ENCODE measurements around the gene TRPM3. TPM values are rescaled to one million over a fixed set of nuclear protein-coding genes. Genes with fewer than 3 reads are reported as not detected.

TRPM3 gene
- total RNA-seq, 2 experiments from 2014 or later, result not detected

- no peak overlapping the region for H3K4me3 Mint-ChIP-seq
- H3K9me3 ChIP-seq (ENCODE audit: control insufficient read depth in 1 of 2, insufficient read depth in 1 of 2, low read length in 2 of 2), result no peaks in the 10 kb centered on the region
- no peak for ATAC-seq (ENCODE audit: poor library complexity)
- H3K4me1 ChIP-seq (ENCODE audit: insufficient read depth, low read length), result no peaks in the 10 kb centered on the region
- H3K4me1 Mint-ChIP-seq (ENCODE audit: low read depth), result no peaks in the 10 kb centered on the region
- TF ChIP-seq CTCF (IDR thresholded peaks at IDR 0.05), result no peak
- no peaks in the 10 kb centered on the region for H3K27me3 ChIP-seq (ENCODE audit: control insufficient read depth in 1 of 2, insufficient read depth in 2 of 2, low read length in 2 of 2)
- H3K27ac Mint-ChIP-seq, result no peak overlapping the region
- no peaks in the 10 kb centered on the region for H3K9me3 Mint-ChIP-seq
- DNase-seq, result no peak
- no peaks in the 10 kb centered on the region for H3K36me3 Mint-ChIP-seq (ENCODE audit: low read depth)
- intact Hi-C loops (cut with DNase I, micrococcal nuclease), result no loop called here
- ChIA-PET CTCF (no interaction called here), POLR2A (no interaction called here)
- no peaks in the 10 kb centered on the region for H3K27me3 Mint-ChIP-seq
- no peaks in the 10 kb centered on the region for H3K36me3 ChIP-seq (ENCODE audit: insufficient read depth, low read length)
- H3K27ac ChIP-seq (ENCODE audit: low read depth in 1 of 2, low read length in 2 of 2), result no peak overlapping the region
- H3K4me3 ChIP-seq (ENCODE audit: low read length), result no peak overlapping the region
Observed at GRCh38 chr9:71073494-71073893, 47.9 kb downstream of the TRPM3 start.

GRCh38 chr9:71072587-71072986, 48.8 kb downstream of the TRPM3 start:
- no peak overlapping the region for H3K27ac Mint-ChIP-seq
- no peak for ATAC-seq (ENCODE audit: poor library complexity)
- CTCF ChIA-PET, result no interaction called here

GRCh38 chr9:71071633-71072032, 49.8 kb downstream of the TRPM3 start:
- Mint-ChIP-seq H3K27ac (no peak overlapping the region), H3K4me1 (ENCODE audit: low read depth) (no peaks in the 10 kb centered on the region), H3K9me3 (no peaks in the 10 kb centered on the region), H3K4me3 (no peak overlapping the region), H3K36me3 (ENCODE audit: low read depth) (no peaks in the 10 kb centered on the region), H3K27me3 (no peaks in the 10 kb centered on the region)
- ATAC-seq (ENCODE audit: poor library complexity), result no peak
- CTCF ChIA-PET, result no interaction called here
- no peak for DNase-seq
- no peaks in the 10 kb centered on the region for H3K9me3 ChIP-seq (ENCODE audit: control insufficient read depth in 1 of 2, insufficient read depth in 1 of 2, low read length in 2 of 2)
- intact Hi-C loops (cut with DNase I, micrococcal nuclease), result no loop called here
- no peak overlapping the region for H3K4me3 ChIP-seq (ENCODE audit: low read length)
- H3K4me1 ChIP-seq (ENCODE audit: insufficient read depth, low read length), result no peaks in the 10 kb centered on the region
- POLR2A ChIA-PET, result no interaction called here
- H3K27ac ChIP-seq (ENCODE audit: low read depth in 1 of 2, low read length in 2 of 2), result no peak overlapping the region
- TF ChIP-seq CTCF (IDR thresholded peaks at IDR 0.05), result no peak
- no peaks in the 10 kb centered on the region for H3K27me3 ChIP-seq (ENCODE audit: control insufficient read depth in 1 of 2, insufficient read depth in 2 of 2, low read length in 2 of 2)
- H3K36me3 ChIP-seq (ENCODE audit: insufficient read depth, low read length), result no peaks in the 10 kb centered on the region

More at GRCh38 chr9:71072587-71072986, 48.8 kb downstream of the TRPM3 start:
- H3K36me3 ChIP-seq (ENCODE audit: insufficient read depth, low read length), result no peaks in the 10 kb centered on the region
- no peaks in the 10 kb centered on the region for H3K27me3 ChIP-seq (ENCODE audit: control insufficient read depth in 1 of 2, insufficient read depth in 2 of 2, low read length in 2 of 2)
- H3K27me3 Mint-ChIP-seq, result no peaks in the 10 kb centered on the region
- no peak for TF ChIP-seq CTCF (IDR thresholded peaks at IDR 0.05)
- H3K36me3 Mint-ChIP-seq (ENCODE audit: low read depth), result no peaks in the 10 kb centered on the region
- H3K27ac ChIP-seq (ENCODE audit: low read depth in 1 of 2, low read length in 2 of 2), result no peak overlapping the region
- DNase-seq, result no peak
- no peak overlapping the region for H3K4me3 Mint-ChIP-seq
- intact Hi-C loops (cut with DNase I, micrococcal nuclease), result no loop called here
- H3K4me1 ChIP-seq (ENCODE audit: insufficient read depth, low read length), result no peaks in the 10 kb centered on the region
- POLR2A ChIA-PET, result no interaction called here
- H3K9me3 Mint-ChIP-seq, result no peaks in the 10 kb centered on the region
- H3K4me3 ChIP-seq (ENCODE audit: low read length), result no peak overlapping the region
- H3K9me3 ChIP-seq (ENCODE audit: control insufficient read depth in 1 of 2, insufficient read depth in 1 of 2, low read length in 2 of 2), result no peaks in the 10 kb centered on the region
- H3K4me1 Mint-ChIP-seq (ENCODE audit: low read depth), result no peaks in the 10 kb centered on the region

Data from CD4-positive, alpha-beta T cell (primary cell).